Superior temporal gyrus (tissue), 1 donor: ENCODE results near the gene ATG5.
"Not testable (repeated sequence)": the region's sequence is repeated elsewhere in the genome, so short reads cannot be mapped to it uniquely, and the experiment has no call there.

ENCODE experiments used
- DNase-seq: peaks from one replicate; pipeline ENCODE4 v3.0.0-alpha.2; 2016; ENCODE audit errors: extremely low spot score

The ATG5 gene

GRCh38 chr6:106309766-106310373 is 15.7 kb downstream of the ATG5 start:
- DNase-seq, result no peak

GRCh38 chr6:106308985-106309384 is 16.6 kb downstream of the ATG5 start:
- DNase-seq, result no peak

GRCh38 chr6:106305740-106306139 is 19.8 kb downstream of the ATG5 start:
- DNase-seq, result no peak

DNA sequence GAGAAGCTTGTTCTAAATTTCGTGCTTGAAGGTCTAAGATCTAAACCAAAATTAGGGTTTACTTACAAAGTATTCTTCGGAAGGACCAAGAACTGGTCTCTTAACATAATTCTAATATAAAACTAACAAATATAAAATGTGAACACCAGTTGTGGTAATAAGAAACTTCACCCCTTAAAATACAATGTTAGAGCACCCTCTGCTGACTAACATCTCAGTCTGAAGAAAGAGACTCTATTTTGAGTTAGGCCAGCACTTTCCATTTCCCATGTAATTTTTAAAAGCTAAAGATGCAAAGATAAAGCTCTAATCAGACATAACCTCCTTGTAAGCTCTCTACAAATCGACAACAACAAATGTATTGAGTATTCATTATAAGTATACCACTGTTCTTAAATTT is 24.6 kb downstream of the ATG5 start:
- peak; percentile 78 for DNase-seq

DNA sequence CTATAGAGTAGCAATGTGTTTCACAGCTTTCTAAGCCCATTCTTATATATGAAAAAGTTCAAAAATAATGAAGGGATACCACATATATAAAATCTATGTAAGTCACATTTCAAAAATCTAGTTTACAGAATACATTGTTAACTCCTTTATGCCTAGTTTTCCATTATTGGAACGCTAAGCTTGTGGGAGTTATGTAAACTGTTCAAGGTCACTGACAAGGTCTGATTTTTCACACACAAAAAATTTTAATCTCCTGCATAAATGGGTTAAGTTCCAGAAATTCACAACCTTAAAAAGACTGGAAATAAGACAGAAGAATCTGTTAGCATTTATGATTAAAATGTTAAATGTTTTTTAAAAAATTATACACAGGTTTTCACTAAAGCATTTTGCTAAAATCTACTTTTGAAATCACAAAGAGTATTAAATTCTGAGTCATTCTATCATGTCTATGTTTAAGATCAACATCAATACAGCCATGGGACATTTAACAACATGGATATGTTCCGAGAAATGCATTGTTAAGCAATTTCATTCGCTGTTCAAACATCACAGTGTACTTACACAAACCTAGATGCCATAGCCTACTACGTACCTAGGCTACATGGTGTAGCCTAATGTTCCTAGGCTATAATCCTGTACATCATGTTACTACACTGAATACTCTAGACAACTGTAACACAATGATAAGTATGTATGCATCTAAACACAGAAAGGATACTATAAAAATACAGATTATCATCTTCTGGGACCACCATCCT is 25.4 kb downstream of the ATG5 start:
- no peak for DNase-seq

DNA sequence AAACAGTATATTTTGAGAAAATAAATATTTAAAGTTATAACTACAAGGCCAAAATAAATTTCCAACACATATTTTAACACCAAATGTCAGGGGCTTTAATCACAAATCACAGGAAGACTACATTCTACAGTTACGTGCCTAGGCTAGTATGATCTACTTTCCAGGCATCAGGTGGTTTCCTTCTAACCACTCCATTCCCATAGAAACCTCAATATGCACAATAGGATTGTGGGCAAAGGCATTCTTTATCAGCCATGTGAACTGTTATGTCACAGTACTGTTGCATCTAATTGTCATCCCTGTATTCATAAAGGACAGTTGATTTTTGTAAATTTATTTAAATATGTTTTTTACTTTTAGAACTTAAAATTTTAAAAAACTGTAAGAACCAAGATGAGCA is 32.4 kb downstream of the ATG5 start:
- no peak for DNase-seq

DNA sequence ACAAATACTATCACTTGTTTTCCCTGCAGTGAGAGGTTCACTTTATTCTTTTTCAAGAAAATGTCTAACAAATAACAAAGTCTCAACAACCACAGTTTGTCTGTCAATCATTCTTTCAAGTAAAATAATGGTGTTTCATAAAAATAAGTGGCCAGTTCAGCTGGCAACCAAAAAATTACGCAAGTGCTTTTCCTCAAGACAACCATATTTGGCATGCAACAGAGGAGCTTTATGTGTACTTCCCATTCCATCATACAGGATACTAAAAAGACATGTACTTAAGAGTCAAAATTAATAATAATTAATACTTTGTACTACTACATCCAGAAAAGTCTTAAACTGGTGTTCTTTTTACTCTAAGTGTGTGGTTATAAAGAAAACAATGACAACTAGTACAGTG is 34.6 kb downstream of the ATG5 start:
- no peak for DNase-seq

- no peak for DNase-seq
Measured at GRCh38 chr6:106290032-106290431, 35.5 kb downstream of the ATG5 start.

DNA sequence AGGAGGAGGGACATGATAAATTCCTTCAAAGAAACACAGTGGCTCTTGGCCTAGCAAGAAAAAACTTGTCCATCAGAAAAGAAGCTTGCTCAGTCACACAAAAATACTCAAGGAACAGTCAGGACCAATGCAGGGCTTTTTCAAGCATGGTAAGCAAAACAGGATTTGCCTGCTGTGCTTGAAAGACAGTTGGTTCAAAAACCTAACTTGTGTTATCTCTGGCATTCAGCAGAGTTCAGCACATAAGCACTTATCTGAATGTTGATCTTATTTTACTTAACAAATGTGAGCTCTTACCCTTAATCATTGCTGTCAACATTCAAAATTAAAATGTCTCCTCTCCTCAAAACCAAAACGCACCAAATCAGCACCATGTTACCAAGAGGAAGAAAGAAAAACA is 38.3 kb downstream of the ATG5 start:
- DNase-seq, result no peak

GRCh38 chr6:106286746-106287145 is 38.8 kb downstream of the ATG5 start:
- DNase-seq, result no peak

DNA sequence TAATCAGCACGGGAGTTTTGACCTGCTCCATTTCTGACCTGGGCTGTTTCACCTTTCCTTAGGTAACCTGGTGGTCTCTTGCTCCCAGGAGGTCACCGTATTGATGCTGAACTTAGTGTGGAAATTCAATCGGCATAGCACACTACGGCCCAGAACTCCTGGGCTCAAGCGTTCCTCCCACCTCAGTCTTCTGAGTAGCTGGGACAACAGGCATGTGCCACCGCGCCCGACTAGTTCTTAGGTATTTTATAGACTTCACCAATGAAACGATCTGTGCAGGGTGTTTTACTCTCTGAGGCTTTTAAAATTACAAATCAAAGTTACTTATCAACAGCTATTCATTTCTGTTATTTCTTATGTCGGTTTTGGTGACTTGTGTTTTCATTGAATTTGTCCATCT is 42.1 kb downstream of the ATG5 start:
- no peak for DNase-seq

DNA sequence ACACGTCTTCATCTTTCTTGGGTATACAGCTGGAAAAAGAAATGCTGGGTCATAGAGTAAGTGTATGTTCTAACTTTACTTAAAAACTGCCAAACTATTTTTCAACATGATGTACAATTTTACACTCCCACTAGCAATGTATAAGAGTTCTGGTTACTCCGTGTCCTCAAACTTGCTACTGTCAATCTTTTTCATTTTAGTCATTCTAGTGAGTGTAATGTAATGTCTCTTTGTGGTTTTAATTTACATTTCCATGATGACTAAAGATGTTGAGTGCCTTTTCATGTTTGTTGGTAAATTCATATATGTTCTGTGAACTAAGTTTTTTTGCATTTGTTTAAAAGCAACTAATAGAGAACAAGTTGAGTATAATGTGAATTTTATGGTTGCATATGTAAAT is 43.9 kb downstream of the ATG5 start:
- no peak for DNase-seq

- DNase-seq, result no peak
Measured at GRCh38 chr6:106281088-106281487, 44.5 kb downstream of the ATG5 start.

DNA sequence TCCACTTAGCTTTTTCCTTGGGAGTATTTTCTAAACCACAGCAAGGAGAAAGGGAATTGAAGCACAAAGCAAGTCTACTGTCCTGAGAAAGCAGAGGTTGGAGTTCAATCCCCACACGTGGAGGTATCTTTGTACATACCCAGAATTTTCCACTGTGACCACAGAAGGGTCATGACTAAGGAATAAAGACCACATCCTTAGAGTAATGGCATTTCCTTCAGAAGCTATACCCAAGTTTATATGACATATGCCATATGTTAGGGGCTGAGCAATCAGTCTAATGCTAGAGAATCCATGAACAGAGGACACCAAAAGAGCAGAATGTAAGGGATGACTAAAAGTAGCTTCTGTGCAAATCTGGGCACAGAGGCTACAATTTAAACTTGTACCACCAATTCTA is 46.4 kb downstream of the ATG5 start:
- no peak for DNase-seq

DNA sequence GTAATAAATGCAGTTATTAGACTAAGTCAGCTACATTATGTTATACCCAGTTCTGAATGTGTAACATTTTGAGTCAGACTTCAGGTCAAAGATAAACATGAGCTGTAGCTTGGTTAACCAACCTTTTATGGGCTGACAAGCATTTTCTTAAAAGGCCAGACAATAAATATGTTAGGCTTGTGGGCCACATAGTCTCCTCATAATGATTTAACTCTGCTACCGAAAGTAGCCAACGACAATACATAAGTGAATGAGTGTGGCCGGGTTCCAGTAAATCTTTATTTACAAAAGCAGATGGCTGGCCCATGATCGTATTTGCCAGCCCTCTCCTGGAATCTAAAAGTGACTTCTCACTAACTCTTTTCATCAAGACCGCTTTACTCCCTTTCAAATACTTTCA is 49.9 kb downstream of the ATG5 start:
- no peak for DNase-seq

DNA sequence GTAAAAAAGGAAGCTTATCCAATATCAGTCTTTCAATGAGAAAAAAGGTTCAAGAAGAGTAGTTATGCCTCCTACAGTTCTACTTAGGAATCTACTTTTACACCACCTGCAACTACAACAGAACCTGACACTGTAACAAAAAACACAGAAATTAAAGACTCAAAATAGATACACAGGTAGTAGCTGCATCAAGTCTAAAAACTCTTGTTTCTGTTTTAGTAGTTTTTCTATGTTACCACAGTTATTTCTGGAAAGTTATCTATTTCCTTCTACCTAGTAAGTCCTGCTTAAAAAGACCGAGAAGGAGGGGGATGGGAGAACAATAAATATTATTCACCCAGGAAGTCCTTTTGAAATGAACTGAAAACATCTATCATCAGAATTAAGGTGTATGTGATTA is 52.5 kb downstream of the ATG5 start:
- no peak for DNase-seq

DNA sequence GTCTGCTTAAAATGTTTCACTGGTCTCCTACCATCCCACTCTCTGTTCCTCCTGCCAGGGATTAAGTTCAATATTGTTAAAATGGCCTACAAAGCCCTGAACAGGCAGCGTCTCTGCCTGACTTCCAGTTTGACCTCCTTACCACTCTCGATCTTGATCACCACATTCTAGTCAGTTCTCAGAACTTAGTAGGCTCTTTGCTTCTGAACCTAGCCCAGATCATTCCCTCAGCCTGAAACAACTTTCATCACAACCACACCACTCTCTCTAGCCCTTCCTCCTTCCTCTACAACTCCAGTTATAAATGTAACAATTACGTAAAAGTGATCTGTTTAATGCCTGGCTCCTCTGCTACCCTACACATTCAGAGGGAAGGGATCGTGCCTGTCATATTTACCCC is 53.3 kb downstream of the ATG5 start:
- no peak for DNase-seq

- DNase-seq, result no peak
Measured at GRCh38 chr6:106270414-106270813, 55.1 kb downstream of the ATG5 start.

DNA sequence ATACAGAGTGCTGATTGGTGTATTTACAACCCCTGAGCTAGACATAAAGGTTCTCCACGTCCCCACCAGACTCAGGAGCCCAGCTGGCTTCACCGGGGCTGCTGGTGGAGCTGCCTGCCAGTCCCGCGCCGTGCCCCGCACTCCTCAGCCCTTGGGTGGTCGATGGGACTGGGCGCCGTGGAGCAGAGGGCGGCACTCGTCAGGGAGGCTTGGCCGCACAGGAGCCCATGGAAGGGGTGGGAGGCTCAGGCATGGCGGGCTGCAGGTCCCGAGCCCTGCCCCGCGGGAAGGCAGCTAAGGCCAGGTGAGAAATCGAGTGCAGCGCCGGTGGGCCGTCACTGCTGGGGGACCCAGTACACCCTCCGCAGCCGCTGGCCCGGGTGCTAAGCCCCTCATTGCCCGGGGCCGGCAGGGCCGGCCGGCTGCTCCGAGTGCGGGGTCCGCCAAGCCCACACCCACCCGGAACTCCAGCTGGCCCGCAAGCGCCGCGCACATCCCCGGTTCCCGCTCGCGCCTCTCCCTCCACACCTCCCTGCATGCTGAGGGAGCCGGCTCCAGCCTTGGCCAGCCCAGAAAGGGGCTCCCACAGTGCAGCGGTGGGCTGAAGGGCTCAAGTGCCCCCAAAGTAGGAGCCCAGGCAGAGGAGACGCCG is 56.2 kb downstream of the ATG5 start:
- DNase-seq, result not testable (repeated sequence)

DNA sequence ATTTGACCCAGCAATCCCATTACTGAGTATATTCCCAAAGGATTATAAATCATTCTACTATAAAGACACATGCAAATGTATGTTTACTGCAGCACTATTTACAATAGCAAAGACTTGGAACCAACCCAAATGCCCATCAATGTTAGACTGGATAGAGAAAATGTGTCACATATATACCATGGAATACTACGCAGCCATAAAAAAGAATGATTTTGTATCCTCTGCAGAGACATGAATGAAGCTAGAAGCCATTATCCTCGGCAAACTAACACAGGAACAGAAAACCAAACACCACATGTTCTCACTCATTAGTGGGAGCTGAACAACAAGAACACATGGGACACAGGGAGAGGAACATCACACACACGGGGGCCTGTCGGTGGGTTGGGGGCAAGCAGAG is 57.1 kb downstream of the ATG5 start:
- not testable (repeated sequence) for DNase-seq

- DNase-seq, result not testable (repeated sequence)
Measured at GRCh38 chr6:106264433-106264832, 61.1 kb downstream of the ATG5 start.

DNA sequence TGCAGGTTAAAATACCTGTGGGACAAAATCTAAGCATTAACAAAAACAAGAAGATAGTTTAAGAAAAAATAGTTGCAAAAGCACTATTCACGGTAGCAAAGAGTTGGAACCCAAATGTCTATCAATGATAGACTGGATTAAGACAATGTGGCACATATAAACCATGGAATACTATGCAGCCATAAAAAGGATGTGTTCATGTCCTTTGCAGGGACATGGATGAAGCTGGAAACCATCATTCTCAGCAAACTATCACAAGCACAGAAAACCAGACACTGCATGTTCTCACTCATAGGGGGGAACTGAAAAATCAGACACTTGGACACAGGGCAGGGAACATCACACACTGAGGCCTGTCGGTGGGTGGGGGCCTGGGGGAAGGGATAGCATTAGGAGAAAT is 65.8 kb downstream of the ATG5 start:
- DNase-seq, result not testable (repeated sequence)

DNA sequence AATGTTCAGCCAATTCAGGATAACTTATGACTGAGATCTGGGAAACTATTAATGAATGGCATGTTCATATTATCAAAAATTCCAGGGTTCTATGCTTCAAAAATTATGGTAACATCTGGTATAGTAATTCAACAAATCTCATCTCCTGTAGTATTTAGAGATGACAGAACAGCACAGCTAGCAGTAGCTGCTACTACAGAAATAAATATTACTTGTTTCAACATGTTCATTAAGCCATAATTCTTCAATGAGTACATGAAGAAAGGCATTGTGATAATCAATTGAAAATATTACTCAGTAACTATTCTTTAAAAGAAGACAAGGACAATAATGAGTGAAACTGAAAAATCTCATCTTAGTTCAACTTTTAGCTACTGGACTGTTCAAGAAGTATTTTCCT is 66.8 kb downstream of the ATG5 start:
- DNase-seq, result no peak
